ENCODE measurements around the gene NR1H2.
A peak's percentile ranks its signal among the peaks of the same experiment; 100 is the strongest.
"Not testable (repeated sequence)": the region's sequence is repeated elsewhere in the genome, so short reads cannot be mapped to it uniquely, and the experiment has no call there.

The NR1H2 gene

DNA sequence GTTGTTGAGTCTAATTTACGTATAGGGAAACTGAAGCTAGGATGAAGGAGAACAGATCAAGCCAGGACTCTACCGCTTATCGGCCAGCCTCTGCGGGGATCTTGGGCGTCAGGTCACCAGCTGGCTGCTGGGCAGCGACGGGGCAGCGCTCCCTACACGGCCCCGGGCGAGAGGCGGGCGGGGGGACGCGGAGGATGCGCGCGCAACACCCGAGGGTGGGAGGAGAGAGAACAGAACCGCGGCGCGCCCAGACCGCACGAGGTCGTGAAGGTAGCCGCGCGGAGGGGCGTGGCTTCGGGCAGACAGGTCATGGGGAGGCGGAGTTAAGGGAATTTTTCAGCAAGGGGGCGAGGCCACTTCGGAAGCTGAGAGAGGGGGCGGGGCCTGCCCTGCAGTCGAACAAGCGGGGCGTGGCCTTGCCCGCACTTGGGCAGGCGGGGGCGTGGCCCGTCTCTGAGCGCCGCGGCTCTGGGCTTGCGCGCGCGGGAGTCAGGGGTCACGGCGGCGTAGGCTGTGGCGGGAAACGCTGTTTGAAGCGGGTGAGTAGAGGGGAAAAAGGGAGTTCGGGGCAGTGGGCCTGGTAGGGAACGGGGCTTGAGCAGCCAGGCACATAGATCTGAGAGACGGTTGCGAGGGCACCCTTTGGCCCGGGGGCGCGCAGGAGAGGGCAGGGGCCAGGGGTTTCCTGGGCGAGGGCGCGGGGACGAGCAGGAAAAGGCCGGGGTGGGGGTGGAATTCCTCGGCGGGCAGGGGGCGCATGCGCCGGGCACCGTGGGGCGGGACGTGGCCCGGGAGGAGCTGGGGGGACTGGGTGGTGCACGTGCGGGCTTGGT is 7.8 kb downstream of the NR1H2 start, which contains the start of gene POLD1:
POLD1 (plus strand) TSS at position 496 of the 833 bp plus-strand sequence. CDS start 14,505 bp downstream, outside the sequence.
- TF ChIP-seq, protein P1, sequence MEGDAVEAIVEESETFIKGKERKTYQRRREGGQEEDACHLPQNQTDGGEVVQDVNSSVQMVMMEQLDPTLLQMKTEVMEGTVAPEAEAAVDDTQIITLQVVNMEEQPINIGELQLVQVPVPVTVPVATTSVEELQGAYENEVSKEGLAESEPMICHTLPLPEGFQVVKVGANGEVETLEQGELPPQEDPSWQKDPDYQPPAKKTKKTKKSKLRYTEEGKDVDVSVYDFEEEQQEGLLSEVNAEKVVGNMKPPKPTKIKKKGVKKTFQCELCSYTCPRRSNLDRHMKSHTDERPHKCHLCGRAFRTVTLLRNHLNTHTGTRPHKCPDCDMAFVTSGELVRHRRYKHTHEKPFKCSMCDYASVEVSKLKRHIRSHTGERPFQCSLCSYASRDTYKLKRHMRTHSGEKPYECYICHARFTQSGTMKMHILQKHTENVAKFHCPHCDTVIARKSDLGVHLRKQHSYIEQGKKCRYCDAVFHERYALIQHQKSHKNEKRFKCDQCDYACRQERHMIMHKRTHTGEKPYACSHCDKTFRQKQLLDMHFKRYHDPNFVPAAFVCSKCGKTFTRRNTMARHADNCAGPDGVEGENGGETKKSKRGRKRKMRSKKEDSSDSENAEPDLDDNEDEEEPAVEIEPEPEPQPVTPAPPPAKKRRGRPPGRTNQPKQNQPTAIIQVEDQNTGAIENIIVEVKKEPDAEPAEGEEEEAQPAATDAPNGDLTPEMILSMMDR (conservative IDR thresholded peaks at IDR 0.05) = no peak
- peak within 1 kb of the TSS; percentile 75 for H3K27ac ChIP-seq

DNA sequence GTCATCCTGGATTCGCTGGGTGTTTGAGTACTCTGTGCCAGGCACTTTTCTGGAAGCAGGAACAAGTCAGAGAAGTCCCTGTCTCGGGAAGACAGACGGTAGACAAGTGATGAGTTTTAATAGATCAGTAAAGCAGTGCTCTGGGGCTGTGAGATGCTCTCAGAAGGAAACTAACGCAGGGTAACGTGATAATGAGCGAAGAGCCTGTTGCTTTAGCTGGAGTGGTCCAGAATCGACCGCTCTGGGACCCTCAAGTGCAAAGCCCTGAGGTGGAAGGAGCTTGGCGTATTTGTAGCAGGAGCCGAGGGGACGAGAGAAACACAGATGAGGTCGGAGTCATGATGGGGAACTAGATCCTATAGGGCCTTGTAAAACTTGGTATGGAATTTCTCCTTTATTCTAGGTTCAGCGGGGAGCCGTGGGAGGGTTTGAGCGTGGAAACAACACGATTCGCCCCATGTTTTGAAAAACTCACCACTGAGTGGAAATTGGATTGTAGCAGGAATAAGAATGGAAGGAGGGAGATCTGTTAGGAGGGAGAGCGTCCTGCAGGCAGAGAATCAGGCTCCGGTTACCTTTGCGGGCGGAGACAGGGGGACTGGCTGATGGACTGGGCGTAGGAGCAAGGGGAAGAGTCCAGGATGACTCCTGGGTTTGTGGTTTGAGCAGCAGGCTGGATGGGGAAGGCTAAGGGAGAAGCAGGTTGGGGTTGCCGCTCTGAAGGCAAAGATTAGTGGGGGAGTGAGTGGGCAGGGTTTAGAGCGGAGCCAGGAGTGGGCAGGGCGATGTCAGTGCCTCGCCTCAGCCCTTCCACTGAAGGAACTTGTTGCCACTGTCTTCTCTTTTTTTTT is 8.7 kb downstream of the NR1H2 start:
- peak overlapping the region; percentile 75 for H3K27ac ChIP-seq
- TF ChIP-seq, protein P1 (conservative IDR thresholded peaks at IDR 0.05) = no peak

DNA sequence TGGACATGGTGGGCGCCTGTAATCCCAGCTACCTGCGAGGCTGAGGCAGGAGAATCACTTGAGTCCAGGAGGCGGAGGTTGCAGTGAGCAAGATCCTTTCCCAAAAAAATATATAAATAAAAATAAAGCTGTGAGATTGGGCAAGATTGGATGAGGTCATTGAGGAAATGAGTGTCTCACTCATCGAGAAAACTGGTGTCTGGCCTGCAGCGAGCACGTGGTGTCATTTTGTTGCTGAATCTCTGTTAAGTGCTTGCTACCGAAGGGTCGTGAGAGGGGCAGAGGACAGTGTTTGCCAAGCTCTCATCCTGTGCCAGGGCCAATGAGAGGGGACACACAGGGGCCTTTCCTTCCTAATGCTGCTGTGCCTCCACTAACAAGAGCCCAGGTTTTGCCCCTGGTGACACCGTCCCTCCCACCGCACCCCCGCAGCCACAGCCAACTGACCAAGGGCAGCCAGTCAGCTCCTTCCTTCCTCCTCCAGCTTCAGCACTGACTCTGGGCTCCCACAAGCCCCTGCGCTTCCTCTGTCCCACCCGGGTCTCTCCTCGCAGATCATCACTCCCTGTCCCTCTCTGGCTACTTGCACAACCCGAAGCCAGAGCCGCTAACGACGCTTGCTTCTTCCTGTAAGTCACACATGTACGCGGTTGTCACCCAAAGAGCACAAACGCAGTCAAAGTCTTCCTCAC is 11.1 kb downstream of the NR1H2 start:
- no peak overlapping the region for H3K27ac ChIP-seq
- TF ChIP-seq, protein P1 (conservative IDR thresholded peaks at IDR 0.05) = no peak

DNA sequence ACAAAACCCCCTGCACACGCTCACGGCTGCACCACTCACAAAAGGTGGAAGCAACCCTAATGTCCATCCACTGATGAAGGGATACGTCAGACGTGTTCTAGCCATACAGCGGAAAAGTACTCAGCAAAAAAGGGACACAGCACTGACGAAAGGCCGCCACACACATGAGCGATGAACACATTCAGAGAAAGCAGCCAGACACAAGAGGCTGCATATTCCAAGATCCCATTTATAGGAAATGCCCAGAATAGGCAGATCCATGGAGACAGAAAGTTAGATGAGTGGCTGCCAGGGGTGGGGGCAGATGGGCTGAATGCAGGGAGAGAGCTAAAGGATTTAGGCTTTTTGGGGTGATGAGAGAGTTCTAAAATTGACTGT is 11.6 kb downstream of the NR1H2 start:
- TF ChIP-seq, protein P1 (conservative IDR thresholded peaks at IDR 0.05) = no peak
- no peak overlapping the region for H3K27ac ChIP-seq

DNA sequence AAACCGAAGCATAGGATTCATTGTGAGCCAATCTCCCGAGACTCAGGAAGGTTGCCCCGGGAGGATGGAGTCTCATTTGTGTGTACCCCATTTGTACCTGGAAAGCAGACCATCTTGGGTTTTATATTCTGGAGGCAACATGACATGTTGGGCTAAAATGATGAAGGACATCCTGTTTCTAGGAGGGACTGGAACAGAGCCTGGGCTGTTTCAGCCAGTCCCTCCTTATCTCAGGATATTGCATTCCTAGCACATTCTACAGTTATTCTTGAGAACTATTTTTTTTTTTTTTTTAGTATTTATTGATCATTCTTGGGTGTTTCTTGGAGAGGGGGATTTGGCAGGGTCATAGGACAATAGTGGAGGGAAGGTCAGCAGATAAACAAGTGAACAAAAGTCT is 14.0 kb downstream of the NR1H2 start:
- not testable (repeated sequence) for H3K27ac ChIP-seq

DNA sequence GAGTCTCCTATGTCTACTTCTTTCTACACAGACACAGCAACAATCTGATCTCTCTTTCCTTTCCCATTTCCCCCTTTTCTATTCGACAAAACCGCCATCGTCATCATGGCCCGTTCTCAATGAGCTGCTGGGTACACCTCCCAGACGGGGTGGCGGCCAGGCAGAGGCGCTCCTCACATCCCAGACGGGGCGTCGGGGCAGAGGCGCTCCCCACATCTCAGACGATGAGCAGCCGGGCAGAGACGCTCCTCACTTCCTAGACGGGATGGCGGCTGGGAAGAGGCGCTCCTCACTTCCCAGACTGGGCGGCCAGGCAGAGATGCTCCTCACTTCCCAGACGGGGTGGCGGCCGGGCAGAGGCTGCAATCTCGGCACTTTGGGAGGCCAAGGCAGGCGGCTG is 14.7 kb downstream of the NR1H2 start:
- not testable (repeated sequence) for H3K27ac ChIP-seq

DNA sequence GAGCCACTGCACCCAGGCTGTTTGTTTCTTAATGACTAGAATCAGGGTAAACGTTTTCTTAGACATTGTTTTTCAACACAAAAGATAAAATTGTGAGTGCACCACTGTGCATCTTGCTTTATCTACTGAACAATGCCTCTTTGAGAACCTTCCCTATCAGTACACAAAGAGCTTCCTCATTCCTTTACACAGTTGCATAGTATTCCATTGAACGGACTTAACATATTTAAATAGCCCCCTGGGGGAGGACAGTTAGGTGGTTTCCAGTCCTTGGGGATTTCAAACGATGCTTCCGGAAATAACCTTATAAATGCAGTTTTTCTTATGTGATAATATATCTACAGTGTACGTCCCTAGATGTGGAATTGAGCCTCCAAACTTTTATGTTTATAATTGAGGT is 16.5 kb downstream of the NR1H2 start:
- TF ChIP-seq, protein P1 (conservative IDR thresholded peaks at IDR 0.05) = no peak

DNA sequence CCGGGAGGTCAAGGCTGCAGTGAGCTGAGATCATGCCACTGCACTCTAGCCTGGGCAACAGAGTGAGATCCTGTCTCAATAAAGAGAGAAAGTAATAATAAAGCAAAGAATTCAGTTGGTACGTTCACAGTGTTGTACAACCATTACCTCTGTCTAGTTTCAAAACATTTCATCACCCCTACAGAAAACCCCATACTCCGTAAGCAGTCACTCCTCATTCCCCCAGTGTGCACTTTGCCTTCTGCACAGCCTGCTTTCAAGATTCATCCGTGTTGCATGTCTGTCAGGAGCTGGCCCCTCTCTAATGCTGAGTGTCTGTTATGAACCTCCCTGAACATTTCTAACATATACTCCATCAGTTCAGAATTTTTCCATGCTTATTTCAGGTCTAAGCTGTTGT is 17.3 kb downstream of the NR1H2 start:
- no peak overlapping the region for H3K27ac ChIP-seq
- TF ChIP-seq, protein P1 (conservative IDR thresholded peaks at IDR 0.05) = no peak

More for the DNA sequence above, 16.5 kb downstream of the NR1H2 start:
- no peak overlapping the region for H3K27ac ChIP-seq
